ENCODE data around the gene DDX11.
"Not testable (repeated sequence)": the region's sequence is repeated elsewhere in the genome, so short reads cannot be mapped to it uniquely, and the experiment has no call there.

DDX11 gene

GRCh38 chr12:31122481-31122880 lies 48.8 kb downstream of the DDX11 start:
- no peak for TF ChIP-seq CTCF (IDR thresholded peaks at IDR 0.05; ENCODE audit: control insufficient read depth, insufficient read depth, low read depth, low read length, missing control alignments)
- no peak for DNase-seq (ENCODE audit: low read depth)
- H3K4me3 ChIP-seq (ENCODE audit: control insufficient read depth, low read depth, low read length) = no peak overlapping the region

DNA sequence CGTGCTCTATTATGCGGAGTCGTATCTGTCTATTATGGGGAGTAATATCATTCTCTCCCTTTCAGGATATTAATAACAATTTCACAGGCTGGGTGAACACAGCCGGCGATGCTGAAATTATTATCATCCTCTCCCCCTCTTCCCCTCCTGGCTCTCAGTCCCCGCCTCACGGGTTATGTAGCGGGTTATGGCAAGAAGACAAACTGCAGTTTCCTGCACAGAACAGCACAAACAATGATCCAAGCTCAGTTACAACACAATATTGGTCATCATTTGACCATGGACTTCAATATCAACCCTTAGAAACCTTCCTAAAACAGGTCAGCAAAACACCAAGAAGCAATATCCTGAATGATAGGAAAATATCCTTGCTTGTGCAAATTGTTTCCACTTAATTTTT lies 50.5 kb downstream of the DDX11 start:
- DNase-seq (ENCODE audit: low read depth) = not testable (repeated sequence)

DNA sequence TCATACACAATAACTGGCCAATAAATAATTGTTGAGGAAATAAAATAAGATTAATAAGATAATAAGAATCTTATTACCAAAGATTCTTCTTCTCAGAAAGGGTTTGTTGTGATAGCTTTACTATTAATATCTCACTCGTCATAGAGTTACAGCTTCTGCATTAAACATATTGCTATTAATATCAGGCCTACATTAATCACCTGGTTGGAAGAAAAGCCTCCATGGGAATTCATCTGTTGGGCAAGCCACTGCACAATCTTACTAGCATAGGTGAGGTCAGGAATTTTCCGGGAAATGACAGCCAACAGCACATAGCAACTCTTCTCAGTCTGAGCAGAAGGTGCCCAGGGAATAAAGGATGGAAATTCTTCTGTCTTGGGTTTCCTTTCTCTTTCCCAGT lies 51.5 kb downstream of the DDX11 start:
- H3K4me3 ChIP-seq (ENCODE audit: control insufficient read depth, low read depth, low read length); DNase-seq (ENCODE audit: low read depth): not testable (repeated sequence)

More for the DNA sequence above, 50.5 kb downstream of the DDX11 start:
- not testable (repeated sequence) for H3K4me3 ChIP-seq (ENCODE audit: control insufficient read depth, low read depth, low read length)

DNA sequence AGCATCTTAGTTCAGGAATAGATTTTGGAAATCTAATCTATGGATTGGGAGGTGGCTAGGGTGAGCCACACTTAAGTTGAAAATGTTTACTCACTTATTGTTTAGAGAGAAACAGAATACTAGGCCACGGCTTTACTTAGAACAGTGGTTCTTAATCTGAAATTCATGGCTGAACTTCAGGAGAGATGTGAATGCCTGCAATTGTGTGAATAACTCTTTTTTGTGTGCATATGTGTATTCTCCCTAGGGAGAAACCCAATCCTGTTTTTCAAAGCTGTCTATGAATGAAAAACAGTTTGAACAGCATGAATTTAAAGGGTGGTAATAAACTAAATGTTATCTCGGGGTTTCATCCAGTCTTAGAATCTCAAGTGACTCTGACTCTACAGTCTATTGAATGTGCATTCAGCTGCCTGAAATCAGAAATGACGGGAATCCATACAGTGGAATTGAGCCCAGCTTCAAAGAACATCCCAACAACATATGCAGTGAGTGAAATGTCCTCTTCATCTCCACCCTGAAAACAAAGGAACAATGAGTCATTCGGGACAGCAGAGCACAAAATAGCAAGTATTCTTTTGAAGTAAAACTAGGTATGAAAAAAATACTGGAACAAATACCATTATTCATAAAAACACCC lies 53.7 kb downstream of the DDX11 start:
- H3K4me3 ChIP-seq (ENCODE audit: control insufficient read depth, low read depth, low read length); DNase-seq (ENCODE audit: low read depth): not testable (repeated sequence)

DNA sequence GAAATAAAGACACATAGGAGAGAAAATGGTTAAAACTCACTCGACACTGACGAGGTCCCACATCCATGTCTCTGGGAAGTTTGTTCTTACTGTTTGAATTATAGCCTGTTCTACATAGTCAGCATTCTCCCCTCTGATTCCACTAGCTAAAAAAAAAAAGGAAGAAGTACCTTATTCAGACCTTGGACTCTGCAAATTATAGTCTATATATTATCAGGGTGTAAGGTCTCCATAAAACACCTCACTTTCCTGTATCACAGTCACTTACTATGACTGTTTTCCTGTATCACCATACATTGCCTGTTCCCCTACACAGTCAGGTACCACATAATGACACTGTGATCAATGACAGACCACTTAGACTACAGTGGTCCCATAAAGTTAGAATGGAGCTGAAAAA lies 62.9 kb downstream of the DDX11 start:
- DNase-seq (ENCODE audit: low read depth); H3K4me3 ChIP-seq (ENCODE audit: control insufficient read depth, low read depth, low read length): not testable (repeated sequence)

DNA sequence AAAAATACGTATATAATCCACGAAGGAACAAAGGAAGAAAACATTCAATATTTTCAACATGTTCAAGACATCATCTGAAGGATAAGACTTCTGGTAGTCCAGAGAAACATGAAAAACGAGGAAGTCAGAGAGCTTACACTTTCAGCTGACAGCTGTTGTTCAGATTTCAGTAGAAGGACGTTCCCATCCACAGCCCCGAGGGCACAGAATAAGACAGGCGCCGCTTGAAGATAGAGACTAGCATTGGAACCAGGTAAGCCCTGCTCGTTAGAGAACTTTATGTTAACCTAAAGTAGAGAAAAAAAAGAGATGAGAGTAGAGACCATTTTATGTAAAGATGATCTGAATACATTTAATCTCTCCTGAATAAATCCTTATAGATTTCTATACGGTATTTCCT lies 71.1 kb downstream of the DDX11 start:
- not testable (repeated sequence) for DNase-seq (ENCODE audit: low read depth); H3K4me3 ChIP-seq (ENCODE audit: control insufficient read depth, low read depth, low read length)

DNA sequence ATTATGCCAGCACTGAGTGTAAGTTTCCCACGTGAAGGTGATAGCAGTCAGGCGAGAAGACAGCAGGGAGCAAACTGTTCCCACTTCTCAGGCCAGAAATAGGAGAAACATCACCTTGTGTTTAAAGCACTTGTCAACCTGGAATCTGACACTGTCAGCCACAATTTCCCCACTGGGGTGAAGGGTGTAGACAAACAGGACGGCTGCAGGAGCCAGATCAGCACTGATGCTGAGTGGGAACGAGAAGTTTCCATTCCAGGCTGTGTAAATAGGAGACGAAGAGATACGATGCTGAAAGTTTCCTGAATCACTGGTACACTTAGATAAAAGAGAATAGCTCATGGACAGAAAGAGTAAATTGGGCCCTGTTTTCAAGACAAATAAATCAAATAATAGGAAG lies 71.6 kb downstream of the DDX11 start:
- DNase-seq (ENCODE audit: low read depth); H3K4me3 ChIP-seq (ENCODE audit: control insufficient read depth, low read depth, low read length): not testable (repeated sequence)

DNA sequence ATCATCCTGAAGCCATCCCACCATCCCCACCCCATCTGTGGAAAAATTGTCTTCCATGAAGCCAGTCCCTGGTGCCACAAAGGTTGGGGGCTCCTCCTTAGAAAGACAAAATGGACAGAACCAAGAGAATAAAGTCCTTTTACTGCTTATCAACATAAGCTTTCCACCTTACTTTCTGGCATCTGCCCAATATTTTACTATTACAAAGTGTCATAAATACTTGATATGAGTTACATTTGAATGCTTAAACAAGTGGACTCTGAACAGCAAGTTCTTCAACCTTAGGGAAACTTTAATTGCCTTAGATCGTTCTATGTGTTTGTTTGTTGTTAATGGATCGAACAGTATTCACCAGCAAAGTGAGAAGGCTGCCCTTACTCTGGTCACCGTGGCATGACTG lies 73.8 kb downstream of the DDX11 start:
- not testable (repeated sequence) for H3K4me3 ChIP-seq (ENCODE audit: control insufficient read depth, low read depth, low read length); DNase-seq (ENCODE audit: low read depth)

GRCh38 chr12:31150766-31151165 lies 77.1 kb downstream of the DDX11 start:
- not testable (repeated sequence) for DNase-seq (ENCODE audit: low read depth); H3K4me3 ChIP-seq (ENCODE audit: control insufficient read depth, low read depth, low read length)
